ENCODE data around the gene NOS1AP.

NOS1AP gene

GRCh38 chr1:162215902-162216301 is 146.4 kb downstream of the NOS1AP start:
- no peak for DNase-seq

- no peak for DNase-seq
These were observed 147.1 kb downstream of the NOS1AP start for GRCh38 chr1:162216604-162217003.

GRCh38 chr1:162217706-162218105 is 148.2 kb downstream of the NOS1AP start:
- DNase-seq = no peak

- DNase-seq = no peak
These were observed 149.1 kb downstream of the NOS1AP start for GRCh38 chr1:162218546-162218945.

GRCh38 chr1:162218975-162219374 is 149.5 kb downstream of the NOS1AP start:
- DNase-seq = no peak

- DNase-seq = no peak
These were observed 150.0 kb downstream of the NOS1AP start for GRCh38 chr1:162219461-162219860.

GRCh38 chr1:162220009-162220539 is 150.6 kb downstream of the NOS1AP start:
- peak in 2 of 58 donors; percentile 13 to 46 for DNase-seq

- no peak for DNase-seq
These were observed 152.5 kb downstream of the NOS1AP start for GRCh38 chr1:162222014-162222413.

GRCh38 chr1:162222730-162223129 is 153.2 kb downstream of the NOS1AP start:
- DNase-seq = no peak

GRCh38 chr1:162223488-162223887 is 154.0 kb downstream of the NOS1AP start:
- no peak for DNase-seq

GRCh38 chr1:162224267-162224666 is 154.8 kb downstream of the NOS1AP start:
- DNase-seq = no peak

- no peak for DNase-seq
These were observed 159.1 kb downstream of the NOS1AP start for GRCh38 chr1:162228586-162228985.

- no peak for DNase-seq
These were observed 160.1 kb downstream of the NOS1AP start for GRCh38 chr1:162229549-162229948.

GRCh38 chr1:162230096-162230495 is 160.6 kb downstream of the NOS1AP start:
- DNase-seq = peak in 15 of 58 donors; percentile 4 to 61 (median 18)

- DNase-seq = no peak
These were observed 161.0 kb downstream of the NOS1AP start for GRCh38 chr1:162230517-162230916.

- no peak for DNase-seq
These were observed 162.7 kb downstream of the NOS1AP start for GRCh38 chr1:162232034-162232711.

- no peak for DNase-seq
These were observed 163.6 kb downstream of the NOS1AP start for GRCh38 chr1:162233066-162233465.

- DNase-seq = no peak
These were observed 164.4 kb downstream of the NOS1AP start for GRCh38 chr1:162233937-162234336.

- no peak for DNase-seq
These were observed 165.1 kb downstream of the NOS1AP start for GRCh38 chr1:162234571-162234970.

GRCh38 chr1:162235241-162235800 is 165.8 kb downstream of the NOS1AP start:
- no peak for DNase-seq

- DNase-seq = no peak
These were observed 166.7 kb downstream of the NOS1AP start for GRCh38 chr1:162236201-162236600.

- DNase-seq = no peak
These were observed 167.1 kb downstream of the NOS1AP start for GRCh38 chr1:162236618-162237017.

- DNase-seq = no peak
These were observed 171.1 kb downstream of the NOS1AP start for GRCh38 chr1:162240577-162240976.
